Measurements from ENCODE around the gene PLSCR1. TPM values are rescaled to one million over a fixed set of nuclear protein-coding genes. Genes with fewer than 3 reads are reported as not detected.

The PLSCR1 gene
- polyA plus RNA-seq, 3 donors = 103 to 221 (median 127) TPM

DNA sequence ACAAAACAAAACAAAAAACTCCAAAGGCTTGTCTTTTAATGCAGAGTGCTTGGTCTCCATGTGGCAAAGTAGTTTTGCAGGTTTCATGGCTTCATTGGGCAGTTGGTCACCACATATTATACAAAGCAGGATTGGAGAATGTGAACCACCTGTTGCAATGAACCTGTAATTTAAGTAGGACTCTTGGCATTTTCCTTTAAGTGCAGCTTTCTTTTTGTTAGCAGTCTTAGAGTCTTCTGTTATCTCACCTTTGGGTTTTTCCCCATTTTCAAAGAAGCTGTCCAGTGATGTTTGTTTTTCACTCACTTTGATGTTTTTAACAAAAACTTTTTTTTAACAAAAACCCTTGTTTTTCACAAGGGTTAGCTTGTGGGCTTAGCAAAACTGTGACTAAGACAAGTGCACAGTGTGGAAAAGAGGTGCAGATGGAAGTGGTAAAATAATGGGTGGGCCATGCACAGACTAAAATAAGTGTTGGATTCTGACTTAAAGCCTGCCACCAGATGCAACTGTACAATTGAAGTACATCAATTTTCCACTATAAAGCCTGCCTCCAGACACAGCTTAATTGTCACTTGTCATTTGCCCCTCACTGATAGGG is 2.9 kb upstream of the PLSCR1 start:
- no peak overlapping the region for H3K4me2 ChIP-seq (replicated peaks; ENCODE audit: extremely low read depth, low read length, poor library complexity, severe bottlenecking)
- peaks cover 4% of the 10 kb centered on the region for H4K20me1 ChIP-seq (ENCODE audit: insufficient read depth, low read length)
- no peak overlapping the region for H3K4me3 Mint-ChIP-seq
- H3K27ac Mint-ChIP-seq = no peak overlapping the region
- H3K79me2 ChIP-seq (ENCODE audit: insufficient read depth, low read length) = peaks cover 20% of the 10 kb centered on the region
- H3K9ac ChIP-seq (ENCODE audit: insufficient read depth, low read length, poor library complexity, severe bottlenecking) = no peak overlapping the region
- H3K4me1 ChIP-seq (ENCODE audit: control insufficient read depth in 1 of 2, insufficient read depth in 2 of 2, low read length in 2 of 2) = peaks cover 36 to 44% of the 10 kb centered on the region in 2 donors
- no peaks in the 10 kb centered on the region for H3K9me3 Mint-ChIP-seq
- H2AFZ ChIP-seq (ENCODE audit: insufficient read depth, low read depth, low read length, poor library complexity, severe bottlenecking) = no peak overlapping the region
- H3K9me3 ChIP-seq (replicated peaks in 1 of 2; ENCODE audit: control insufficient read depth in 1 of 2, insufficient read depth in 1 of 2, low read length in 2 of 2) = no peaks in the 10 kb centered on the region
- H3K4me1 Mint-ChIP-seq = peaks cover 34% of the 10 kb centered on the region
- no peaks in the 10 kb centered on the region for H3K27me3 ChIP-seq (ENCODE audit: control insufficient read depth in 2 of 2, insufficient read depth in 2 of 2, low read length in 2 of 2)
- intact Hi-C loops (cut with micrococcal nuclease) = no loop called here
- no peak overlapping the region for H3K4me3 ChIP-seq (replicated peaks in 1 of 3; ENCODE audit: low read depth in 2 of 3, low read length in 3 of 3)
- H3K27ac ChIP-seq (ENCODE audit: low read depth in 1 of 2, low read length in 2 of 2) = no peak overlapping the region
- TF ChIP-seq, protein P1, sequence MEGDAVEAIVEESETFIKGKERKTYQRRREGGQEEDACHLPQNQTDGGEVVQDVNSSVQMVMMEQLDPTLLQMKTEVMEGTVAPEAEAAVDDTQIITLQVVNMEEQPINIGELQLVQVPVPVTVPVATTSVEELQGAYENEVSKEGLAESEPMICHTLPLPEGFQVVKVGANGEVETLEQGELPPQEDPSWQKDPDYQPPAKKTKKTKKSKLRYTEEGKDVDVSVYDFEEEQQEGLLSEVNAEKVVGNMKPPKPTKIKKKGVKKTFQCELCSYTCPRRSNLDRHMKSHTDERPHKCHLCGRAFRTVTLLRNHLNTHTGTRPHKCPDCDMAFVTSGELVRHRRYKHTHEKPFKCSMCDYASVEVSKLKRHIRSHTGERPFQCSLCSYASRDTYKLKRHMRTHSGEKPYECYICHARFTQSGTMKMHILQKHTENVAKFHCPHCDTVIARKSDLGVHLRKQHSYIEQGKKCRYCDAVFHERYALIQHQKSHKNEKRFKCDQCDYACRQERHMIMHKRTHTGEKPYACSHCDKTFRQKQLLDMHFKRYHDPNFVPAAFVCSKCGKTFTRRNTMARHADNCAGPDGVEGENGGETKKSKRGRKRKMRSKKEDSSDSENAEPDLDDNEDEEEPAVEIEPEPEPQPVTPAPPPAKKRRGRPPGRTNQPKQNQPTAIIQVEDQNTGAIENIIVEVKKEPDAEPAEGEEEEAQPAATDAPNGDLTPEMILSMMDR (IDR thresholded peaks at IDR 0.05) = no peak
- no peak for DNase-seq
- peaks cover 0 to 6% of the 10 kb centered on the region in 2 donors for H3K36me3 Mint-ChIP-seq
- peaks cover 0 to 2% (median 0%) of the 10 kb centered on the region in 3 donors for H3K27me3 Mint-ChIP-seq (ENCODE audit: low read depth in 3 of 3)
- no peaks in the 10 kb centered on the region for H3K36me3 ChIP-seq (replicated peaks in 1 of 2; ENCODE audit: control insufficient read depth in 1 of 2, insufficient read depth in 2 of 2, low read length in 2 of 2)

DNA sequence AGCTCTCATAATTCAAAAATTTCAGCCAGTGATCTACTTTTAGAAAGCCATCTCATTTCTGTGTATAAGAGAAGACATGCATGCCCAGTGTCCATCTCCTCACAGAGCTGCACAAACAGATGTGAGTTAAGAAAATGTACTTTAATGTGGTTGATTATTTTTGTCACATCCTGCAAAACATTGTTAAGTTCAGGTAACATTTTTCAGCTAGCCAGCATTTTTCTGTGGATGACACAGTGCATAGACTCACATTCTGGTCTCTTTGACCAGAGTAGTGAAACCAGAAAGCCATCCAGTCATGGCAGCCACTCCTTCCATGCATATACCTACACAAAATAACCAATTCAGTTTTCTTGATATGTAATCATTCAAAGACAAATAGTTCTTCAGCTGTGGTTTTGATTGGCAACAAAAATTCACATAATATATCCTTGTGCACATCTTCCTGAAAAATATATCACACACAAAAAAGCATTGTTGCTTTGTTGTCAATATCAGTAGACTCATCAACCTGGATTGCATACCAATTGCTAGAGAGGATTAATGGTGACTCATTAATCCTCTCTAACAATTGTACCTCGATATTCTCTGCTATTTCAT is 2.1 kb upstream of the PLSCR1 start:
- Mint-ChIP-seq H3K4me1 (peaks cover 42% of the 10 kb centered on the region), H3K27me3 (ENCODE audit: low read depth in 3 of 3) (peaks cover 0 to 2% (median 0%) of the 10 kb centered on the region in 3 donors), H3K4me3 (no peak overlapping the region), H3K36me3 (peaks cover 3 to 14% of the 10 kb centered on the region in 2 donors), H3K9me3 (no peaks in the 10 kb centered on the region), H3K27ac (no peak overlapping the region)
- H3K27ac ChIP-seq (ENCODE audit: low read depth in 1 of 2, low read length in 2 of 2) = no peak overlapping the region
- WGBS (ENCODE audit: insufficient coverage) = no CpG with 5 or more reads among the region's 1 CpG
- peaks cover 44 to 49% of the 10 kb centered on the region in 2 donors for H3K4me1 ChIP-seq (ENCODE audit: control insufficient read depth in 1 of 2, insufficient read depth in 2 of 2, low read length in 2 of 2)
- no peaks in the 10 kb centered on the region for H3K9me3 ChIP-seq (replicated peaks in 1 of 2; ENCODE audit: control insufficient read depth in 1 of 2, insufficient read depth in 1 of 2, low read length in 2 of 2)
- intact Hi-C loops (cut with micrococcal nuclease) = no loop called here
- H4K20me1 ChIP-seq (ENCODE audit: insufficient read depth, low read length) = peaks cover 4% of the 10 kb centered on the region
- H2AFZ ChIP-seq (ENCODE audit: insufficient read depth, low read depth, low read length, poor library complexity, severe bottlenecking) = no peak overlapping the region
- H3K27me3 ChIP-seq (ENCODE audit: control insufficient read depth in 2 of 2, insufficient read depth in 2 of 2, low read length in 2 of 2) = no peaks in the 10 kb centered on the region
- peaks cover 28% of the 10 kb centered on the region for H3K79me2 ChIP-seq (ENCODE audit: insufficient read depth, low read length)
- H3K36me3 ChIP-seq (replicated peaks in 1 of 2; ENCODE audit: control insufficient read depth in 1 of 2, insufficient read depth in 2 of 2, low read length in 2 of 2) = no peaks in the 10 kb centered on the region
- H3K4me2 ChIP-seq (replicated peaks; ENCODE audit: extremely low read depth, low read length, poor library complexity, severe bottlenecking) = no peak overlapping the region
- H3K9ac ChIP-seq (ENCODE audit: insufficient read depth, low read length, poor library complexity, severe bottlenecking) = no peak overlapping the region
- H3K4me3 ChIP-seq (replicated peaks in 1 of 3; ENCODE audit: low read depth in 2 of 3, low read length in 3 of 3) = no peak overlapping the region
- no peak for DNase-seq
- TF ChIP-seq, protein P1 (IDR thresholded peaks at IDR 0.05) = no peak
